Coronary artery (tissue), 2 donors: ENCODE data around the gene EPAS1.

Source experiments
- DNase-seq: peaks from one replicate; pipeline ENCODE4 v3.0.0-alpha.2; 2017; ENCODE audit warnings: low spot score
- H3K27ac ChIP-seq, 2 donors: fragments of 200-600 bp; sonication (generic); one replicate each; pipeline ENCODE4 v1.5.1; 2016 to 2019
- H3K4me3 ChIP-seq: fragments of 200-600 bp; sonication (generic); 2 replicates; pipeline ENCODE4 v1.5.1; 2016; ENCODE audit warnings: mild to moderate bottlenecking, moderate library complexity
- TF ChIP-seq, protein P1 (sequence below): fragments of 200-600 bp; sonication (generic); IDR thresholded peaks from one replicate; pipeline ENCODE4 v1.5.1; 2019; ENCODE audit warnings: antibody characterized with exemption

Gene EPAS1

DNA sequence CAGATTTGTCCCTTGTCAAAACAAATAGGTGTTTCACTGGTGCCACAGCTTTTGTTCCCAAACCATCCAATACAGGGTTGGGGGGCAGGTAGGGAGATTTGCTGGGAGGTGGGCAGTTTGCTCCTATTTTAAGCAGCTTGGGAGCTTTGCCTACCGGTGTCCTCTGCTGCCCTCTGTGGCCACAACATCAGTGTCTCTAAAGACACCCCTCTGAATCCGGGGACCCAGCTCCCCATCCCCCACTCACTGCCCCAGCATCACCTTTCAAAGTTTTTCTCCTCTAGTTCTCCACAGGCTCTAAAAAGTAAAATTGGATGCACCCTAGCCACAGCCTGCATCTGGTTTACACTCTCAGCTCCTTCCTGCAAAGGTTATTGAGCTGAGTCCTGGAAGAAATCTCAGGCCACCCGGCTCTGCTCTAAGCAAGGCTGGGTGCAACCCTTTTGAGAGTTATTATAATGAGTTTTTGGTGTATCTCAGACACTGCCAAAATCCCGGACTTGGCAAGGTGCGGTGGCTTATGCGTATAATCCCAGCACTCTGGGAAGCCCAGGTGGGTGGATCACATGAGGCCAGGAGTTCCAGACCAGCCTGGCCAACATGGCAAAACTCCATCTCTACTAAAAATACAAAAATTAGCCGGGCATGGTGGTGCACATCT is 2.9 kb upstream of the EPAS1 start:
- no peak for DNase-seq
- H3K27ac ChIP-seq, result no peak overlapping the region
- TF ChIP-seq, protein P1, sequence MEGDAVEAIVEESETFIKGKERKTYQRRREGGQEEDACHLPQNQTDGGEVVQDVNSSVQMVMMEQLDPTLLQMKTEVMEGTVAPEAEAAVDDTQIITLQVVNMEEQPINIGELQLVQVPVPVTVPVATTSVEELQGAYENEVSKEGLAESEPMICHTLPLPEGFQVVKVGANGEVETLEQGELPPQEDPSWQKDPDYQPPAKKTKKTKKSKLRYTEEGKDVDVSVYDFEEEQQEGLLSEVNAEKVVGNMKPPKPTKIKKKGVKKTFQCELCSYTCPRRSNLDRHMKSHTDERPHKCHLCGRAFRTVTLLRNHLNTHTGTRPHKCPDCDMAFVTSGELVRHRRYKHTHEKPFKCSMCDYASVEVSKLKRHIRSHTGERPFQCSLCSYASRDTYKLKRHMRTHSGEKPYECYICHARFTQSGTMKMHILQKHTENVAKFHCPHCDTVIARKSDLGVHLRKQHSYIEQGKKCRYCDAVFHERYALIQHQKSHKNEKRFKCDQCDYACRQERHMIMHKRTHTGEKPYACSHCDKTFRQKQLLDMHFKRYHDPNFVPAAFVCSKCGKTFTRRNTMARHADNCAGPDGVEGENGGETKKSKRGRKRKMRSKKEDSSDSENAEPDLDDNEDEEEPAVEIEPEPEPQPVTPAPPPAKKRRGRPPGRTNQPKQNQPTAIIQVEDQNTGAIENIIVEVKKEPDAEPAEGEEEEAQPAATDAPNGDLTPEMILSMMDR, result no peak
- H3K4me3 ChIP-seq, result no peak overlapping the region

DNA sequence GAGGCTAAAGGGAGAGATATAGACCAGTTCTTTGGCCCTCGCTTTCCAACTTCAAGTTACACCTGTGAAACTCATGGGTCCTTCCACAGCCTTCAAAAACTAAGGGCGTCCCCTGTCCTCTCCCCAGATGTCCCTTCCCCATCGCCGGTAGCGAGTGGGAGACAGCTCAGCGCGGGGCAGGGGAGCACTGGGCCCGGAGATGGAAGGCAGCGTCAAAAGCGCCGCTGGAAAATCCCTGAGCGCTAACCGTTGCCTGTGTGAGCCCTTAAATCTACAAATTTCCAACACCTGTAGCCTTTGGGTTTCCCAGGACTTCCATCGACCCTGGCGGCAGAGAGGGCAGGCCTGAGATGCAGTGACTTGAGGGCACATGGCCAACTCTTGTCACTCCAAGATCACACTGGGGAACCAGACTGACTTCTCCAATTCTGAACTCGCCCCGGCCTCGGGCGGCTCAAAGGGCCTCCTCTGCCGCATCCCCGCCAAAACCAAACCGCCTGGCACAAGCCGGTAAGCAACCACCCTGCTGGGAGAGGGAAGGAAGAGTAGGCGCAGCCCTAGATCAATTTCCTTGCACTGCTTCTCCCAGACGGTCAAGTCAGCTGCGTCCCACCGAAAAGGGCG is 879 bp upstream of the EPAS1 start:
- H3K4me3 ChIP-seq, result peak overlapping the region; percentile 74
- peak overlapping the region; percentile 88 to 99 for H3K27ac ChIP-seq
- TF ChIP-seq, protein P1, result no peak
- DNase-seq, result peak; percentile 83

DNA sequence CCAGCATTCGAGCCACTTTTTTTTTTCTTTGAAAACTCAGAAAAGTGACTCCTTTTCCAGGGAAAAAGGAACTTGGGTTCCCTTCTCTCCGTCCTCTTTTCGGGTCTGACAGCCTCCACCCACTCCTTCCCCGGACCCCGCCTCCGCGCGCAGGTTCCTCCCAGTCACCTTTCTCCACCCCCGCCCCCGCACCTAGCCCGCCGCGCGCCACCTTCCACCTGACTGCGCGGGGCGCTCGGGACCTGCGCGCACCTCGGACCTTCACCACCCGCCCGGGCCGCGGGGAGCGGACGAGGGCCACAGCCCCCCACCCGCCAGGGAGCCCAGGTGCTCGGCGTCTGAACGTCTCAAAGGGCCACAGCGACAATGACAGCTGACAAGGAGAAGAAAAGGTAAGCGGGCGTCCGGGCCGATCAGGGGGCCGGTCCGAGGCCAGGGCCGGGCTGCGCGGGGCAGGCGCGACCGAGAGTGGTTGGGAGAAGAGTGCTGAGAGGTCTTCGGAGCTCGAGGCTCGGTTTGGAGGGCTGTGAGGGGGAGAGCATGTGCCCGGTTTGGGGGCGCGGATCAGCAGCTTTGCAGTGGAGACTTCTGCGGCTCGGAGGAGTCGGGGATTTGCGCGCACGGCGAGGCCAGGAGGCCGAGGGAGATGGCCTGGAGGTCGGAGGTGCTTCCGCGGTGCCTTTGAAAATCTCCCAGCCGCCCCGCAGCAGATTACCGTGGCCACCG is 502 bp downstream of the EPAS1 start:
- H3K27ac ChIP-seq, result peak overlapping the region; percentile 88 to 99
- peak; percentile 87 for DNase-seq
- TF ChIP-seq, protein P1, result no peak
- H3K4me3 ChIP-seq, result peak overlapping the region; percentile 74

DNA sequence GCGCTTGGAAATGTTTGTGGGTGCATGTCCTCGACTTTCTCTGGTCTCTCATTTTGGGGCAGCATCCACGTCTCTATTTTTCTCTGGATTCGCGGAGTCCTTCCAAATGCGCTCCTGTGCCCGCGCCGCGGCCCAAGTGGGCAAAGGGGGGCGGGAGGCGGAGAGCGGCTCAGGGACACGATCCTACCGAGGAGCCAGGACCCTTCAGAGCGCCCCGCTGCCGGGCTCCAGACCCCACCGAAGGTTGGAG is 990 bp downstream of the EPAS1 start:
- no peak for DNase-seq
- Histone ChIP-seq H3K4me3 (peak overlapping the region; percentile 74), H3K27ac (peak overlapping the region; percentile 88 to 99)
- TF ChIP-seq, protein P1, result no peak

DNA sequence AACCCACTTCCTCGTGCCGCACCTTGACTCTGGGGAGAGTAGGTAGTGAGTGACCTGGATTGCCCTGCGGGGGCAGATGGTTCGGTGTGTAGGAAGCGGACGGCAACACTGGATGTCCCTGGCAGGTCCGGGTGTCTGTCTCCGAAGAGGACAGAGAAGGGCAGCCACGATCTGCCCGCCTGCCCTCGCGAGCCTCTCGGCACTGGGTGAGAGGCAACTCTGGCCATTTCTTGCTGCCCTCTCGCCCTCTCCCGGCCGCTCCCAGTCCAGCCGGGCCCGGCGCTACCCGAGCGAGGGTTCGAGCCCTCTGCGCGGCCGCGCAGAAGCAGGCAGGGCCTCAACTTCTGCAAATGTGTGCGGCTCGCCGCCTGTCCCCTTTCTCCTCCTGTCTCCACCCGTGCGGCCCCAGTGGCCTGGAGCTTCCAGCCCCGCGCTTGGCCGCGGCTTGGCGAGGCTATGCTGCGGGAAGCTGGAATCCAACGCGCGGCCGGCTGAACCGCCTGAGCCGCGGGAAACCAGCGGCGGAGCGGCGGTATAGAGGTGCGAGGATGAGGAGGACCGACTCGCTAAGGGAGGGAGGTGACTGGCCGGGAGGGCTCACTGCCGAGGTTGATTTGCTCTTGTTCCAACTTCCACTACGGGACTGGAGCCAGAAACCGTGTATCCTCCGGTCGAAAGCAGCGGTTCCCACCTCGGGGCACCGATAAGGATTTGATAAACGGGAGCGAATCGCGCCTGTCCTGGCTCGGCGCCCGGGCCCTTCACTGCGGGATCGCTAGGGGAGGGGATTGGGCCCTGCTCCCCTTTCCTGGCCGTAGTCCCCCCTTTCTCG is 1.5 kb downstream of the EPAS1 start:
- Histone ChIP-seq H3K4me3 (peak overlapping the region; percentile 74), H3K27ac (peak overlapping the region; percentile 88 to 99)
- TF ChIP-seq, protein P1, result no peak
- DNase-seq, result peak; percentile 83

DNA sequence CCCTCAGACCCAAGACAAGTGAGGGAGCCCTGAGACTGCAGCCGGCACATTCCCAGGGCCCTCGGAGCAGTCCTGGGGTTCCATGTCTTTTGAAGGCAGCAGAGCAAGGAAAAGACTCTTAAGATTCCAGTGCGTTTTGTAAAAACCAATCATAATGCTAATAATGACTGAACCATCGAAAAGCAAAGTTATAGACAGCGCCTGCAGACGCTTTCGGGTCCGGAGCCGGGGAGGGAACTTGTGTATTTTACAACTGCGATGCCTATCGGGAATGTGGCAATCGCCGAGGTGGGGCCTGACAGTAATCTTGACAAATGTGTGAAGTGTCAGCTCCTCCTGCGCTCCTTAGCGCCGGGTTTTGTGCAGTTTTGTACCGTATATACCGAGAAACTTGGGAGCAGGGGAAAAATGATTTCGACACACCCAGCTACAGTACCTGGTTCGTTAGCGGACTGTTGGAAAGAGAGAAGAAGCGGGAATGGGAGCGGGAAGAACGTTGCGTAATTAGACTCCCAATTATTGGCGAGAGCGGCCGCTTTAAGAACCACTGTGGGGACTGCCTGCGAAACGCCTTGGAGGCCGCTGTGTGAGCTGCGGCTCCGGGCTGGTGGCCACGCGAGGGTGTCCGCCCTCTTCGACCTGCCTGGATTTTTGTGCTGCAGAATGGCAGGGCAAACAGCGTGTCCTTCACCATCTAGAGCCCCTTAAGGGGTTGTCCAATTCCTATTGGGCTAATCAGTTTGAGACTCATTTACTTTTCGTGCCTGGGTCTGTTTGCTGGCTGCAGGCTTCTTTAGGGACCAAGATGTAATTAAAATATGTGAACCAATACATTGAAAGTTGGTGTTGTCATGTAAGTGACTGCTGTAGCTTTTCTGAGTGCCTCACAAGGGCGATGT is 2.4 kb downstream of the EPAS1 start:
- DNase-seq, result peak; percentile 86
- TF ChIP-seq, protein P1, result no peak
- Histone ChIP-seq H3K4me3 (peak overlapping the region; percentile 74), H3K27ac (peak overlapping the region; percentile 88 to 99)
